HUES64 (cell line): ENCODE data around the gene ZNF141.
A peak's percentile ranks its signal among the peaks of the same experiment; 100 is the strongest.

Source experiments
- H3K27ac ChIP-seq: 2 replicates; pipeline ENCODE4 v1.7.0; 2013; ENCODE audit warnings: low read depth, low read length, inconsistent platforms
- H3K27me3 ChIP-seq: 2 replicates; pipeline ENCODE4 v1.6.1; 2013; ENCODE audit warnings: mild to moderate bottlenecking, low read length; ENCODE audit not compliant: insufficient read depth
- H3K36me3 ChIP-seq: 2 replicates; pipeline ENCODE4 v1.6.1; 2013; ENCODE audit warnings: mild to moderate bottlenecking, low read length; ENCODE audit not compliant: insufficient read depth
- H3K4me1 ChIP-seq: 2 replicates; pipeline ENCODE4 v1.6.1; 2013; ENCODE audit warnings: mild to moderate bottlenecking, low read length, moderate library complexity; ENCODE audit not compliant: insufficient read depth
- H3K4me3 ChIP-seq: 2 replicates; pipeline ENCODE4 v1.5.1; 2013; ENCODE audit warnings: mild to moderate bottlenecking, low read length, moderate library complexity
- H3K9ac ChIP-seq: 2 replicates; pipeline ENCODE4 v1.6.1; 2013; ENCODE audit warnings: mild to moderate bottlenecking, low read depth, low read length
- H3K9me3 ChIP-seq: 2 replicates; pipeline ENCODE4 v1.6.1; 2013; ENCODE audit warnings: low read depth, low read length; ENCODE audit not compliant: insufficient read depth
- WGBS: fragments of 150-250, 120-280 bp; methylation state at CpG from one replicate; pipeline ENCODE4 v1.1.7; 2013; ENCODE audit warnings: missing lambda C conversion rate; 5-methylcytosine and 5-hydroxymethylcytosine counted together

Gene ZNF141

GRCh38 chr4:336099-336892 lies 1.3 kb upstream of the ZNF141 start:
- peaks cover 8% of the 10 kb centered on the region for H3K36me3 ChIP-seq
- peak overlapping the region; percentile 41; the same call in 1 of the 2 replicates for H3K9ac ChIP-seq
- H3K9me3 ChIP-seq, result no peaks in the 10 kb centered on the region
- H3K27ac ChIP-seq, result no peak overlapping the region
- H3K4me1 ChIP-seq, result no peaks in the 10 kb centered on the region
- H3K27me3 ChIP-seq, result peaks cover 24% of the 10 kb centered on the region
- 9% methylated on average over 71 of the region's 71 CpGs for WGBS
- peak overlapping the region; percentile 88 for H3K4me3 ChIP-seq

DNA sequence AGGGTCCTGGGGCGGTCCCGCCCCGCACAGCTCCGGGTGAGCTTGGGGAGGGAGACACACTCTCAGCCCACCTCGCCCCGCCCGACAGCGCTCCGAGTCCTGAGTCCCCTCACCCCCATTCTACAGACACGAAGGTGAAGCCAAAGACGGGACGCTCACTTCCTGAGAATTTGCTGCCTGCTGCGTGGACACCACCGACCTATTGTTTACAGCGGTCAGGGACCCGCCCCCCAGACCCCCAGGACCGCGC lies 796 bp upstream of the ZNF141 start:
- 0% methylated on average over 18 of the region's 18 CpGs for WGBS
- H3K9ac ChIP-seq, result peak overlapping the region; percentile 12
- H3K27me3 ChIP-seq, result peaks cover 24% of the 10 kb centered on the region
- no peak overlapping the region for H3K27ac ChIP-seq
- peaks cover 13% of the 10 kb centered on the region for H3K36me3 ChIP-seq
- H3K4me3 ChIP-seq, result peak overlapping the region; percentile 88
- H3K4me1 ChIP-seq, result no peaks in the 10 kb centered on the region
- no peaks in the 10 kb centered on the region for H3K9me3 ChIP-seq

- no peaks in the 10 kb centered on the region for H3K4me1 ChIP-seq
- peak overlapping the region; percentile 88 for H3K4me3 ChIP-seq
- H3K27ac ChIP-seq, result peak overlapping the region; percentile 65
- H3K27me3 ChIP-seq, result peaks cover 24% of the 10 kb centered on the region
- peak overlapping the region; percentile 86 for H3K9ac ChIP-seq
- peaks cover 23% of the 10 kb centered on the region for H3K36me3 ChIP-seq
- WGBS, result 3% methylated on average over 49 of the region's 52 CpGs
- no peaks in the 10 kb centered on the region for H3K9me3 ChIP-seq
Observed at GRCh38 chr4:337932-338758, 531 bp downstream of the ZNF141 start.

DNA sequence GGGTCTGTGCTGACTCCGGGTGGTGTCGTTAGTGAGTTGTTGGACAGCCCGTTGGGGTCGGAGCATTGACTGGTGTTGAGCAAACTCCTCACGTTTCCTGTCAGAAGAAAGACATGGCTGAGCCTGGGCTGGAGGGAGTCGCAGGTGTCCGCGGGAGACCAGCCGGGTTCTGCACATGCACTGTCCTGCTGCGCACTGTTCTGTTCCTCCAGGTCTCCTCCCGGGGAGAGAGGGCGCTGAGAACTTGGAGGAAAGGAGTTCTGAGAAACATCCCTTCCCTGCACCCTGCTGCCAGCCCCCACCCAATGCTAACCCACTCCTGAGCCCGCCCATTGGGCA lies 1.1 kb downstream of the ZNF141 start:
- Histone ChIP-seq H3K4me3 (peak overlapping the region; percentile 88), H3K27me3 (peaks cover 24% of the 10 kb centered on the region), H3K9me3 (no peaks in the 10 kb centered on the region), H3K9ac (peak overlapping the region; percentile 86; the same call in 1 of the 2 replicates), H3K4me1 (no peaks in the 10 kb centered on the region), H3K27ac (no peak overlapping the region), H3K36me3 (peaks cover 27% of the 10 kb centered on the region)
- 36% methylated on average over 13 of the region's 13 CpGs for WGBS

DNA sequence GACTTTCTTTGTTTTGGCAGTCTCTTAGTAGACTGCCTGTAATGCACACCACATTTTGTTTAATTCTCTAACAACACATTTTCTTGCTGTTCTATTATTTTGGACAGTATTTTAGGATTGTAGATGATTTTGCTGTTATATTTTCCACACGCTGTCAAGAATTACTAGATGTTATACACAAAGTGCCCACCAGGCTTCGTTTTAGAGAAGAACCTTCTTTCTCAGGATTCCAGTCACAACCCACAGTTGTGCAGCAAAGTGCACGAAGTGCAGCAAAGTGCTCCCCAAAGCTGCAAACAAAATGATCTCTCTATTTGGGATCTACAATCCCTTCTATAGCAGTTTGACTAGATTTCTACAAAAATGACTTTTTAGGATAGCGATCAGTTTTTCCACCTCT lies 2.4 kb downstream of the ZNF141 start:
- Histone ChIP-seq H3K9me3 (no peaks in the 10 kb centered on the region), H3K27me3 (peaks cover 16% of the 10 kb centered on the region), H3K9ac (no peak overlapping the region), H3K36me3 (peaks cover 37% of the 10 kb centered on the region), H3K4me1 (no peaks in the 10 kb centered on the region), H3K27ac (no peak overlapping the region), H3K4me3 (peak overlapping the region; percentile 88; the same call in 1 of the 2 replicates)
- WGBS, result 91% methylated on average over 4 of the region's 4 CpGs

- peak overlapping the region; percentile 29; the same call in 1 of the 2 replicates for H3K4me3 ChIP-seq
- peaks cover 97% of the 10 kb centered on the region for H3K9me3 ChIP-seq
- WGBS, result 90% methylated on average over 6 of the region's 7 CpGs
Observed at GRCh38 chr4:373062-373839, 35.6 kb downstream of the ZNF141 start.

DNA sequence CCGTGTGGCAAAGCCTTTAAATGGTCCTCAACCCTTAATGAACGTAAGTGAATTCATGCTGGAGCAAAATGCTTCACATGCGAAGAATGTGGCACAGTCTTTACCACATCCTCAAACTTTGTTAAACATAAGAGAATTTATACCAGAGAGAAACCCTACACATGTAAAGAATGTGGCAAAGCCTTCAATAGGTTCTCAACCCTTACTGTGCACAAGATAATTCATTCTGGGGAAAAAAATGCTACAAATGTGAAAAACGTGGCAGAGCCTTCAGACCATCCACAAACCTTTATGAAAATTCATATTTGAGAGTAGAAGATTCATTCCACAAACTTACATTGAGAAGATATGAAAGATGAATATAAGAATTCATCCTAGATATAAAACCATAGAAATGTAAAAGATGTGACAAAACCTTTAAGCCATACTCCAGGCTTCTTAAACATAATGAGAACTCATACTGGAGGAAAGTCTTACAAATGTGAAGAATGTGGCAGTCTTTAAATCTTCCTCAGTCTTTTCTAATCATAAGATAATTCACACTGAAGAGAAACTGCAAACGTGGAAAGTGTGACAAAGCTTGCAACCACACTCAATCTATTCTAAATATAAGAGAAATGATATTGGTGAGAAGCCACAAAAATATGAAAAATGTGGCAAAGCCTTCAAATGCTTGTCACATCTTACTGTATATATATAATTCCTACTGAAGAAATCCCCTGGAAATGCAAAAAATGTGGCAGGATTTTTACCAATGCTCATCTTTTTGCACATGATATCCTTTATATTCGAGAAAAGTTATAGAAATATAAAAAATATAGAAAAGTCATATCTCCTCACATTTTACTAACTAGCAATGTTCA lies 36.9 kb downstream of the ZNF141 start:
- H3K4me1 ChIP-seq, result no peaks in the 10 kb centered on the region
- H3K27ac ChIP-seq, result no peak overlapping the region
- 91% methylated on average over 3 of the region's 6 CpGs for WGBS
- no peak overlapping the region for H3K9ac ChIP-seq
- H3K9me3 ChIP-seq, result peaks cover 98% of the 10 kb centered on the region
- H3K36me3 ChIP-seq, result peaks cover 79% of the 10 kb centered on the region
- no peaks in the 10 kb centered on the region for H3K27me3 ChIP-seq
- H3K4me3 ChIP-seq, result peak overlapping the region; percentile 28

More at GRCh38 chr4:373062-373839, 35.6 kb downstream of the ZNF141 start:
- Histone ChIP-seq H3K9ac (no peak overlapping the region), H3K4me1 (no peaks in the 10 kb centered on the region), H3K36me3 (peaks cover 82% of the 10 kb centered on the region), H3K27ac (no peak overlapping the region), H3K27me3 (no peaks in the 10 kb centered on the region)

DNA sequence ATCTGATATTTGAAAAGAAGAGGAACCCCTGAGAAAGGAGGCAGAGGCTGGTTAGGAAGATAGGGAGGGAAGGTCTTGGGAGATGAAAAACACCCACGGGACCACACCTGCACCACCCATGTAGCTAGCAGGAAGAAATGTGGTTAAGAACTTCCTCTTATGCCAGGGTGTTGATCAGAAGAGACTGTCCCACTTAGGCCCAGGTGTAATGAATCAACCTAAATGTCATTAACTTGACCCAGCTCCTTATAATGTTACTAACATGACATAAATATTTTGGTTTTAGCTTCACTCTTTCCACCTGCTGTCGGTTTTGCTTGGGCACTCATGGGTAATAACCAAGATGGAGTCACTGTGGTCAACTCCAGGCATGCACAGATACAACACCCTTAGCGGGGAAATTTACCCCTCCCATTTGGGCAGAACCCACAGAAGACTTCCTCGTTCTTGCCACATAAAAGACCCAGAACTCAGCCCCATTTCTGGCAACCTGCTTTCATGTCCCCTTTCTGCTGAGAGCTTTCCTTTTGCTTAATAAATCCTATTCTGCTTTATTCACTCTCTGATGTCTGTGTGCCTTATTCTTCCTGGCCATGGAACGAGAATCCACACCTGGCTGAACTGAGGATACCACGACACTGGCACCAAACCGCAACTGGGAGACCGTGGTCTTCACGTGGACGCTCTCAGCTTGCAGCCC lies 46.8 kb downstream of the ZNF141 start:
- no peaks in the 10 kb centered on the region for H3K4me1 ChIP-seq
- no peak overlapping the region for H3K9ac ChIP-seq
- 93% methylated on average over 10 of the region's 10 CpGs for WGBS
- no peaks in the 10 kb centered on the region for H3K36me3 ChIP-seq
- H3K9me3 ChIP-seq, result peaks cover 70% of the 10 kb centered on the region
- no peak overlapping the region for H3K4me3 ChIP-seq
- no peak overlapping the region for H3K27ac ChIP-seq
- H3K27me3 ChIP-seq, result no peaks in the 10 kb centered on the region

- H3K9ac ChIP-seq, result no peak overlapping the region
- H3K4me1 ChIP-seq, result no peaks in the 10 kb centered on the region
- H3K36me3 ChIP-seq, result no peaks in the 10 kb centered on the region
- no peaks in the 10 kb centered on the region for H3K27me3 ChIP-seq
- peak overlapping the region; percentile 22; the same call in 1 of the 2 replicates for H3K4me3 ChIP-seq
- peaks cover 72% of the 10 kb centered on the region for H3K9me3 ChIP-seq
- H3K27ac ChIP-seq, result no peak overlapping the region
- WGBS, result 95% methylated on average over 46 of the region's 46 CpGs
Observed at GRCh38 chr4:385934-386707, 48.5 kb downstream of the ZNF141 start.
